Activated CD8-positive, alpha-beta memory T cell treated with anti-CD3 and anti-CD28 coated beads for 1 hour (primary cell): ENCODE data around the gene WTIP.
"Not testable (repeated sequence)": the region's sequence is repeated elsewhere in the genome, so short reads cannot be mapped to it uniquely, and the experiment has no call there.

Experiments used
- DNase-seq, 2 donors: peaks; one replicate each; pipeline ENCODE4 v3.0.0-alpha.2; 2020; ENCODE audit warnings: low read depth in 1 of 2; ENCODE audit errors: extremely low read depth in 1 of 2

Gene WTIP

DNA sequence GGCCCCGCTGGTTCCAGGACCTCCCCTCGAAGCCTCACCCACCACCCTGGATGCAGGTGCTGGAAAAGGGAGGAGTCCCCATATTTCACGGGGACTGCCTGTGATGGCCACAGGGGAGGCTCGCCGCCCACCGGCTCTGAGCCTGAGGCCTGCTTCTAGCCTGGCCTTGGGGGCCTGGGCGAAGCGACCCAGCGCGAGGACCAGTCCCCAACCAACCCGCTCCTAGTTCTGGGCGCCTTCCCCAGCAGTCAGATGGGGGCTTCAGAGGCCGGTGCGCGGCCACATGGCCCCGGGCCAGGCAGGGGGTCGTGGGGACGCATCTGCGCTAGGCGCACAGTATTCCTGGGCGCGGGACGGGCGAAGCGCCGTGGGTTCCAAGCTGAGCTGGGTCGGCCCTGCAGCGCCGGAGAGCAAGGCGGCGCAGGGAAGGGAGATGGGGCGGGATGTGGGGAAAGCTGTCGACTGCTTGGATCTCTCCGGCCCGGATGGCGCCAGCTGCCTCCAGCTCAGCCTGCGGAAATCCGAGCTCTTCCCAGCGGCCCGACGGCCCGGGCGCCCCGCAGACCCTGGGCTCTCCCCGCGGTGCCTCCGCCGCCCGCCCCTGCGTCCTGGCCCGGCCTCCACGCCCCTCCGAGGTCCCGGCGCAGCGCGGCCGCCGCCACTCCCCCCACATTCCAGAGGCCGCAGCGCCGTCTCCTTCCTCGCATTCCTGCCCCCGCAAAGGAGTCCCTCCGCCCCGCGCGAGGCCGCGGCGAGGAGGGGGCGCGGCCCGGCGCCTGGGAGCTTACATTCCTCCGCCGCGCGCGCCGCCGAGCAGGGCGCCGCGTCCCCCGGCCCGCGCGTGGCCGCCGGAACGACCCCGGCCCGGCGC, at the start of gene WTIP:
WTIP (plus strand) TSS at position 788 of the 871 bp plus-strand sequence. CDS start 217 bp downstream, outside the sequence.
- no peak for DNase-seq

DNA sequence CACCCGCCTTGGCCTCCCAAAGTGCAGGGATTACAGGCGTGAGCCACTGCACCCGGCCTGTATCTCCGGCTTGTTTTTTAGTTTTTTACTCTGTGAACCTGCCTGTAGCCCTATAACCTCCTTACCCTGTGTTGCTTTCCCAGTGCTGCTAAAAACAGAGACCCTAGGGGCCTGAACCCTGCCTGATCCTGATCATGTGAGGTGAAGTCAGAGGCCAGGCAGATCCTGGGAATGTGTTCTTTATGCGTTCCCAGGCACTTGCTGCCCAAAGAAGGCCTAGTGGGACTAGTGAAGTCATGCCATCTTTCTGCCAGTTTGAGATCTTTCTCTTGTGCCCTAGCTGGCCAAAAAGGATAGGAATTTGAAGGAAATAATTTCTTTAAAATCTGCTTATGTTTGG, 48.8 kb upstream of the WTIP start:
- DNase-seq = no peak

DNA sequence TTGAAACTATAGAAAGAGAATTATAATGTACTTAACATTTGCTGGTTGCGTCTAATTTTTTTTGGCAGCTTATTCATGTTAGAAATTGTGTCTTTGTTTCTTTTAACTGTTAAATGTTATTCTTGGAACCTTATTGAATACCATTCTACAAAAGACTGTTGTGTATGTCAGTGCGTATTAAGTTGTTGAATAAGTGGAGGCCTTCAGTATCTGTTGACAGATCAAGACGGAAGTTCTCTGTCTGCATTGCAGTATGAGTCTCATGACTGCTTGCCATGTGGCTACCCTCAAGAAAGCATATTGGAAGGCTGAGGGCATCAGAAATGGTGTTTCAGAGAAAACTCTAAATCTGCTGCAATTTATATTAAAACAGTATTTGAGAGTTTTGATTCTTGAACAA, 44.8 kb upstream of the WTIP start:
- DNase-seq = no peak

DNA sequence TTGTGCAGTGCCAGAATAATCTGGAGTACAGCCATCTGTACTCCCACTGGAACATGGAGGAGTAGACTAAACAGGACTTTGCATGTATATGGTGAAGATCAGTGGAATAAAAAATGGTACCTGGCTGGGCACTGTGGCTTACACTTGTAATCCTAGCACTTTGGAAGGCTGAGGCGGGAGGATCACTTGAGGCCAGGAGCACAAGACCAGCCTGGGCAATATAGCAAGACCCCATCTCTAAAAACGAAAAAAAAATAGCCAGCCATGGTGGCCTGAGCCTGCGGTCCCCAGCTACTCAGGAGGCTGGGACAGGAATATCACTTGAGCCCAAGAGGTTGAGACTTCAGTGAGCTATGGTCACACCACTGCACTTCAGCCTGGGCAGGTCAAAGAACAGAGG, 33.4 kb upstream of the WTIP start:
- DNase-seq = no peak

DNA sequence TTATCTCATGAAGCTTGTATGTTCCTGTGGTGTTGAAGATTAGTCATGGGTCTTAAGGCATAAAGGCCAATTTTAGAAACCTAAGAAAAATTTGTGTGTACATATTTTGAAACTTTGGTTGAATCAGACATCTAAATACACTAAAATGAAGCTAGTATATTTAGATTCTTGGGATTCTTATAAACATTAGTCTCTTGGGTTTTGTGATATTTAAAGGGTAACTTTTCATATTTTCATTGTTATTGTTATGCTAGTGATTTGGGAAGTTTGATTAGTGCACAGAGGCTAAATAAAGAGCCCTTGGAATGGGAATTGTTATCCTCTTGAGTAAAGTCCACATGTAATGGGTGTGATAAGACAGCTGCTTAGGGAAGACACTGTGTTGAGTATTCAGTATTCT, 28.8 kb upstream of the WTIP start:
- DNase-seq = no peak

DNA sequence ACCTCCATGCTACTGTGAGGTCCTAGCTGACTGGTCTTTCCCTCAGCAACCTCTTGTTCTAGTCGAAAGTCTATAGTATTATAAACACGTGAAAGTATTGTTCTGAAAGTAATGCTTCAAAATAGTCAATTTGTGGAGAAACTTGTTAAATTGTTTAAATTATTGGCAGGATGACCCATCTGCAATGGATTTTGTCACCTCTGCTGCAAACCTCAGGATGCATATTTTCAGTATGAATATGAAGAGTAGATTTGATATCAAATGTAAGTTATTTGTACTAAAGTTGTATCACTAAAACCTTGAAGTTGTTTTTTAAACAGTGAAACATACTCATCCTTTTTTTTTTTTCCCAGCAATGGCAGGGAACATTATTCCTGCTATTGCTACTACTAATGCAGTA, 27.5 kb upstream of the WTIP start:
- DNase-seq = no peak

DNA sequence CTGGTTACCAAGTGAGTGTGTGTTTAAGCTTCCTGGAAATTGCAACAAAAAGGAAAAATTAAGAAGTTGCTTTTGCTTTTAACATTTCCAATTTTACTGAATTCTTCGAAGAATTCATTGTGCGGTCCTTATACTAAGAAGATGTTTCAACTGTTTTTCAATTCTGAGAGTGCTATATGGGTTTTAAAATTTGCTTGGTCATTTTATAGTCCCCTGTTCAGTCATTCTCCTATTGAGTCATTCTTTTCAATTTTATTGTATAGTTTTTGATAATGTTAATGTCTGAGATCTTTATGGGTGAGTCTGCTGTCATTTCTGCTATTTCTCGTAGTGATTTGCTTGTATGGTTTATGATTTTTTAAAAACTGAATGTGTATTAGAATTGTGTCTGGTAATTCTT, 26.9 kb upstream of the WTIP start:
- DNase-seq = no peak

DNA sequence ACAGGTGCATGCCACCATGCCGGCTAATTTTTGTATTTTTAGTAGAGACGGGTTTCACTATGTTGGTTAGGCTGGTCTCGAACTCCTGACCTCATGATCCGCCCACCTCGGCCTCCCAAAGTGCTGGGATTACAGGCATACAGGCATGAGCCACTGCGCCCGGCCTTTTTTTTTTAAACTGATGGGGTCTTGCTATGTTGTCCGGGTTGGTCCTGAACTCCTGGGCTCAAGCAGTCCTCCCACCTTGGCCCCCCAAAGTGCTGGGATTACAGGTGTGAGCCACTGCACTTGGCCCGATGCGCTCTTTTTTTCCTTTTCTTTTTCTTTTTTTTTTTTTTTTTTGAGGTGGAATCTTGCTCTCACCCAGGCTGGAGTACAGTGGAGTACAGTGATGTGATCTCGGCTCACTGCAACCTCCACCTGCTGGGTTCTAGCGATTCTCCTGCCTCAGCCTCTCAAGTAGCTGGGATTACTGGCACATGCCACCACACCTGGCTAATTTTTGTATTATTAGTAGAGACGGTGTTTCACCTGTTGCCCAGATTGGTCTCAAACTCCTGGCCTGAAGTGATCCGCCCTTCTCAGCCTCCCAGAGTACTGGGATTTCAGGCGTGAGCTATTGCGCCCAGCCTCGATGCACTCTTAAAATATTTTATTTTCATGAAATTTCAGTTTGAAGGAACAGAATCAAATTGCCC, 25.6 kb upstream of the WTIP start:
- DNase-seq = not testable (repeated sequence)

DNA sequence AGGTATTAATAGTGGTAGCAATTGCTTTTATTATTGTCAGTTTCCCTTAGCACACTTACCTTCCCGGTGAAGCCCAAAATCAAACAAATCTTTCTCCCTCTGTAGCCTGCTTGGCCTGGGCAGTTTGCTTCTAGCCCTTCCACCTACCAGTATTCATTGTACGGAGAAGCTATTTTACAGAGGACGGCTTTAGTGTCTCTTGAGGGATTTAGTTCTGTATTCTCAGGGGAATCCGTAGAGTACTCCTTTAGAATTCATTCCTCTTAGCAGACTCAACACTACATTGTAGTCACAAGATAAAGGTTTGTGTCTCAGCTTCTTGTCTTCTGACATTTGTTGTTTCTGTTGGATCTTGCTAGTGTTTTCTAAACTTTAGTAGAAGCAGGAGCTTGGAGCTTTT, 24.1 kb upstream of the WTIP start:
- DNase-seq = no peak

DNA sequence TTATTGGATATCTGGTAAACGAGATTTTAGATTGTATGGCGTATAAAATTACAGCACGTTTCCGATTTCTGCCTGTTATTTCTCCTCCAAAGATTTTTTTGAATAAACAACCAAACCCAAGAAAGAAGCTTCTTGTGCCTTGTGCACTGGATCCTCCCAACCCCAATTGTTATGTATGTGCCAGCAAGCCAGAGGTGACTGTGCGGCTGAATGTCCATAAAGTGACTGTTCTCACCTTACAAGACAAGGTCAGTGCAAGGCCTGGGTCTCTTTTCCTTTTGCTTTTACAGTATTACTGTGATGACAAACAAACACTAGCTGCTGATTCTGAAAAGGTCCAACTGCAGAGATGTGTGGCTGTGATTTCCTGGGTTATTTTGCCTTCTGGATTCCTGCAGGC, 22.9 kb upstream of the WTIP start:
- no peak for DNase-seq

DNA sequence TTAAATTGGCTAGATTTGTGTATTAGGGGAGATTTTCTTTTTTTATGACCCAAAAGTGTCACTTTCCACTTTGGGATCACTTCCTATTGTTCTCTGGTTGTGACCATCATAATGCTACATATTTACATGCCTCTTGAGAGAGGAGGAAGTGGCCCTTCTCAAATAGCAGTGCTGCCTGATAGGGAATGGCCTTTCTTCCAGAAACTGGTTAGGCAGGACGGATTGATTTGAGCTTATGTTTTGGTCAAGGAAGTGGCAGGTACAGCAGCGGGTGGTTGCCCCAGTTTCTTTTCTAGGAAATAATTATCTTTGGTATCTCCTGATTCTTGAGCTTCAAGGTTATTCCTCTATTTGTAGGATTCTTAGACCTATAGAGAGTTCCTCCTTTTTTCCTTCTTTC, 21.9 kb upstream of the WTIP start:
- DNase-seq = no peak

DNA sequence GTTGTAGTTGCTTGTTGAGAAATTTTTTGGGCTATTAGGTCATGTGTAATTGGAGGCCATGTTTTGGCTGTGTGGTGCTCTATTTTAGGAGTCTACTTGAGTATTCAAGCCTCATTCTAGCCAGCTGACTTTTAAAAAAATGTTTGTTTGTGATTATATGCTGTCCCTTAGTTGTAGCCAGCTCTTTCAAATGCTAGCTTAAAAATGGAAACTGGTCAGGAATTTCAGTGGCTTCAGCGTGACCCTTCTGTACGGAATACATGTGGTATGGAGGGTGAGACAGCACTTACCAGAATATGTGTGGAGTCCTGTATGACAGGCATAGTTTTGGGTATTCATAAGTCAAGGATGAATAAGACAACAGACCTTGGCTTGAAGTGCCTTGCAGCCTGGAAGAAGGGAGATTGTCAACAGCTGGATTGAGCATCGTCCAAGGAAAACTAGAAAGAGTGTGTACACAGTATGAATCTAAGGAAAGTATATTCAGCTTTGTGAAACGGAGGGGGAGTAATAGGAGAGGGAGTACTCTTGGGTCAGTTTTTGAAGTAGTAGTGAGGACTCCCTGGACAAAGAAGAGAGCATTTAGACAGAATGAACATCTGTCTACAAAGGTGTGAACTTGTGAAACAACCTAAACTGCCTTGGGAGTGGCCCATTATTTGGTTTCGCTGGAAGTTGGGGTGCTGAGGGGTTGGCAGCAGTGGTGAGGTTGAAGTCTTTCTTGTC, 20.0 kb upstream of the WTIP start:
- no peak for DNase-seq

DNA sequence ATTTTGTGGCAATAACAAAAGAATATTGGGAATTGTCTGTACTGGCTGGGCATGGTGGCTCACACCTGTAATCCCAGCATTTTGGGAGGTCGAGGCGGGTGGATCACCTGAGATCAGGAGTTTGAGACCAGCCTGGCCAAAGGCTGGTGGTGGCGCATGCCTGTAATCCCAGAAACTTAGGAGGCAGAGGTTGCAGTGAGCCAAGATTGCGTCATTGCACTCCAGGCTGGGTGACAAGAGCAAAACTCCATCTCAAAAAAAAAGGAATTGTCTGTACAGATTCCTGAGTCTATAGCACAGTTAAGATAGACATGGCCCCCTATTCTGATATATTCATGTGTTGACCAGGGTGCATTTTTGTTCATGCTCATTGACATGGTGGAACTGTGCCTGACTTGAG, 16.8 kb upstream of the WTIP start:
- not testable (repeated sequence) for DNase-seq

DNA sequence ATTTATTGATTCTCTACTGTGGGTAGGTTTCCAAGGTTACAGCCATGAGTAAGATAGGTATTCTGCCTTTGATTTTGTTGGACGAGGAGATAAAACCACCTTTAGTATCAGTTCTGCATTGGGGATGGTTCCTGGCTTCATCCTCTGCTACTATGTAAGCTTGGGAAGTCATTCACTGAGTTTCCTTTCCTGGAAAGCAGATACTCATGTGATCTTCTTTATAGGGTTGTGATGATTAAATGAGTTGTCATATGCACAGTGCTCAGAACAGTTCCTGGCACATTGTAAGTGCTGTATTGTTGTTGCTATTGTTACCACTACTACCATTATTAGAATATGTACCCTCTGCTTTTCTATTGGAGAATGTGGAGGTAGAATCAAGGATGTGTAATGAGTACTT, 13.1 kb upstream of the WTIP start:
- DNase-seq = no peak

DNA sequence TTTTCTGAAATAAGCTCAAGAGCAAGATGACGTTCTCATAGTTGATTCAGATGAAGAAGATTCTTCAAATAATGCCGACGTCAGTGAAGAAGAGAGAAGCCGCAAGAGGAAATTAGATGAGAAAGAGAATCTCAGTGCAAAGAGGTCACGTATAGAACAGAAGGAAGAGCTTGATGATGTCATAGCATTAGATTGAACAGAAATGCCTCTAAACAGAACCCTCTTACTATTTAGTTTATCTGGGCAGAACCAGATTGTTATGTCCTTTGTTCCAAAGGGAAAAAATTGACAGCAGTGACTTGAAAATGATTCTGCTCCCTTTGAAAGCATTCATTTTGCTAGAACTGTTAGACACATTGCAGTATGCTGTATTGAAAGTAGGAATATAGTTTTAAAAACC, 12.5 kb upstream of the WTIP start:
- not testable (repeated sequence) for DNase-seq

DNA sequence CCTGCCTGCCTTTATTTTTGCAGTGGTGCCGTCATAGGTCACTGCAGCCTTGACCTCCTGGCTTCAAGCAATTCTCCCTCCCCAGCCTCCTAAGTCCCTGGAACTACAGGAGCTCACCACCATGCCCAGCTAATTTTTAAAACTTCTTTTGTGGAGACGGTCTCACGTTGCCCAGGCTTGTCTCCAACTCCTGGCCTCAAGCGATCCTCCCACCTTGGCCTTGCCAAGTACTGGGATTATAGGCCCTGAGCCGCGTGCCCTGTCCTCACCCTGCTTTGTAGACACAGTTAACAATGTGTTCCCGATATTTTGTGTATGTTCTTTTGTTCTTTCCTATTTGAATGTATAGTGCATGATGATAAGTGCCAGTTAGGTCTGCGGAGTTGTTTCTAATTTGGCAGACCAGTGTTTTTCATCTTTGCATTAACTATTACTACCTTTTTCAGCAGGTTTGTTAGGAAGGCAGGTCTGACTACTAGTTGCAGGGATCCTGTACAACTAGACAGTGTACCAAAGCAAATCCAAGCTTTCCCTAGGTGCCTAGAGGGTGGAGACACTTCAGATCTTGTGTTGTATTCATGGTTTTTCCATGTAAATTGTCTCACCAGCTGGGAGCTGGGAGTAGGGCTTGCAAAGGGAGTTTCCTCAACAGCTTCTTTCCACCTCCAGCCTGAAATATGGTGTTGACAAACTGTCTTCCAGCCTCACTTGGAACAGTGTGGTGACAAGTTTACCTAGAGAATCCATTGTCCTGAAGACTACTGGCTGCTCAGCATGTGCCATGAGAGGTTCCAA, 9.5 kb upstream of the WTIP start:
- no peak for DNase-seq

DNA sequence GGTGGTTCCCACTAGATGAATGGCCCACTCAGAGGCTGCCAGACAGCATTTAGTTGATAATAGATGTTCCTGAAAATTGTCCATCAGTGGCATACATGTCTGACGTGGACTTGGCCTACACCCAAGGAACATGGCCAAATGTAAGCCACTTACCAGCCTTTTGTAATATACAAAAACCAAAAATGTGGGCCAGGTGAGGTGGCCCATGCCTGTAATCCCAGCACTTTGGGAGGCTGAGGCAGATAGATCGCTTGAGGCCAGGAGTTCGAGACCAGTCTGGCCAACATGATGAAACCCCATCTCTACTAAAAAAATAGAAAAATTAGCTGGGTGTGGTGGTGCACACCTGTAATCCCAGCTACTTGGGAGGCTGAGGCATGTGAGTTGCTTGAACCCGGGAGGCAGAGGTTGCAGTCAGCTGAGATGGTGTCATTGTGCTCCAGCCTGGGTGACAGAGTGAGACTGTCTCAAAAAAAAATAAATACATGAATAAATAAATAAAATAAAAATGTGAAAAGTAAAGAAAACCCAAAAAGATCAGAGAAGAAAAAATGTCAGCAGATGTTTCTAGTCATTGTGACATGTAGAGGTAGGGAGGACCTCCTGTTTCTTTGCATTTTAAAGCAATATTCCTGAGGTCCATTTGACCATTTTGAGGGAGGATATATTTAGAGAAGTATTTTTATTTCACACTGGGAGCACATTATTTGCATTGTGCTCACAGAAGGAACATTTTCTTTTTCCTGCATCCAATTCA, 7.1 kb upstream of the WTIP start:
- DNase-seq = no peak

DNA sequence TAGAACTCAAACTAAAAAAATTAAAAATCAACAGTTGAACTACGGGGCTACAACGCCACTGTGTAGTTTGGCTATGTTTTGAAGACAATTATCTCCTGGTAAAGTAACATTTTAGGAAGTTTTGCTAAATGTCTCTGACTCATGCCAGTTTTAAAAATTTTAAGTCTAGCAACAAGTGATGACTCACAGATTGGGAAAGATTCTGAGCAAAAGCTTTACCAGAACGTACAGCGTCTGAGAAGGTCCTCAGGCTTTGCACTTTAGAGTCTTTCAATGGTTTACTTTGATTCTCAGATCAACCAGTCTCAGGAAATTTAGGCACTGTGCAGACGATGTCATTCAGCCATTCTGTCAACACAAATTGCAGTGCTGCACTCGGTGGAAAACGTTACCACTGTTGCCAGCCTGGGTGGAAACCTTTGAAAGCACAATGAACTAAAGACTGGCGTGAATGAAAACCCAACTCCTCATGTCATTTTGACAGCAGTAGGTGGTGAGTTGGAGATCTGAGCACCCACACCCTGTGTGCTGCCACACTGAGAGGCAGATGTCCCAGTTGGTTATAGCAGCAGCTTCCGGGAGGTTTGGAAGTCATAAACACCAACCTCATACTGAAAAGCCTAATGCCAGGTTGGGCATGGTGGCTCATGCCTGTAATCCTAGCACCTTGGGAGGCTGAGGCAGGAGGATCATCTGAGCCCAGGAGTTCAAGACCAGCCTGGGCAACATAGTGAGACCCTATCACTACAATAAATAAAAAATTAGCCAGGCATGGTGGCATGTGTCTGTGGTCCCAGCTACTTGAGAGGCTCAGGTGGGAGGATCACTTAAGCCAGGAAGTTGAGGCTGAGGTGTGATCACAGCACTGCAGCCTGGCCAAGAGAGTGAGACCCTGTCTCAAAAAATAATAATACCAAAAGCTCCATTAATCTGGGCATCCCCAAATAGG, 6.3 kb upstream of the WTIP start:
- no peak for DNase-seq

DNA sequence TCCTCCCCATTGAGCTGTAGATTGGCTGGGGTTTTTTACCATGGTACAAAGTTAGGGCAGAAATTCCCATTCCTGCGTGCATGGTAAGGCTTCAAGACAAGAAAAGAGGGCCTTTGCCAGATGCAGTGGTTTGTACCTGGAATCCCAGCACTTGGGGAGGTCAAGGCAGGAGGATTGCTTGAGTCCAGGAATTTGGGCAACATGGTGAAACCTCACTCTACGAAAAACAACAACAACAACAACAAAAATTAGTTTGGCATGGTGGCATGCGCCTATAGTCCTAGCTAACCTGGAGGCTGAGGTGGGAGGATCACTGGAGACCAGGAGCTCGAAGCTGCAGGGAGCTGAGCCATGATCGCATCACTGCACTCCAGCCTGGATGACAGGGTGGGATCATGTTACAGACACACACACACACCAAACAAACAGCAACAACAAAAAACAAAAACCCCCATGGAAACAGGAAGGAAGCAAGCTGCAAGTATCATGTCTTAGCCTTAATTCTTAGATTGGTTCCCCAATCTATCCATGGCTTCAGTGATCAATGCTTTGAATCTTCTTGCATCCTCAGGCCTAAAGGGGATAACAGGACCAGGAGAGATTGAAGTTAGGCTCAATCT, 5.5 kb upstream of the WTIP start:
- no peak for DNase-seq
